ENCODE results near the gene CAPN3.

The CAPN3 gene

GRCh38 chr15:42457445-42458442, 98.4 kb downstream of the CAPN3 start:
- peak; percentile 95 for DNase-seq

- DNase-seq: no peak
Measured at GRCh38 chr15:42461261-42461660, 102.0 kb downstream of the CAPN3 start.

Data from femur (tissue), 1 donor.